CD14-positive monocyte (primary cell): ENCODE results near the gene GUCY1A1. TPM values are rescaled to one million over a fixed set of nuclear protein-coding genes. Genes with fewer than 3 reads are reported as not detected.

Experiments used
- DNase-seq, 3 donors: peaks; one replicate each; pipeline ENCODE4 v3.0.0-alpha.2; 2011 to 2022
- H2AFZ ChIP-seq: 2 replicates; pipeline ENCODE4 v1.6.0; 2012; ENCODE audit warnings: mild to moderate bottlenecking, low read depth, low read length, inconsistent platforms; ENCODE audit not compliant: insufficient read depth, poor library complexity, severe bottlenecking
- H3K27ac ChIP-seq, 2 donors: 1 replicate in 1 of 2; 2 replicates in 1 of 2; pipeline ENCODE4 v1.5.1; 2012 to 2013; ENCODE audit warnings: low read length in 2 of 2, control low read depth in 1 of 2, inconsistent platforms in 1 of 2, low read depth in 1 of 2, mild to moderate bottlenecking in 1 of 2
- H3K27me3 ChIP-seq, 2 donors: one replicate each; pipeline versions ENCODE4 v1.6.0 to v1.6.1; 2011 to 2013; ENCODE audit warnings: low read length in 2 of 2; ENCODE audit not compliant: control insufficient read depth in 2 of 2, insufficient read depth in 2 of 2
- H3K36me3 ChIP-seq, 2 donors: replicated peaks in 1 of 2; 1 replicate in 1 of 2; 2 replicates in 1 of 2; pipeline versions ENCODE4 v1.5.1 to v1.6.1; 2012 to 2013; ENCODE audit warnings: low read length in 2 of 2, control low read depth in 1 of 2, inconsistent platforms in 1 of 2, mild to moderate bottlenecking in 1 of 2; ENCODE audit not compliant: insufficient read depth in 2 of 2, control insufficient read depth in 1 of 2
- H3K4me1 ChIP-seq, 2 donors: 1 replicate in 1 of 2; 2 replicates in 1 of 2; pipeline versions ENCODE4 v1.5.1 to v1.6.1; 2012 to 2013; ENCODE audit warnings: low read length in 2 of 2, control low read depth in 1 of 2, inconsistent platforms in 1 of 2, mild to moderate bottlenecking in 1 of 2, moderate library complexity in 1 of 2; ENCODE audit not compliant: insufficient read depth in 2 of 2, control insufficient read depth in 1 of 2
- H3K4me2 ChIP-seq: replicated peaks from 2 replicates; pipeline ENCODE3; 2012; ENCODE audit warnings: low read length, moderate library complexity, mild to moderate bottlenecking; ENCODE audit not compliant: poor library complexity, severe bottlenecking; ENCODE audit errors: extremely low read depth
- H3K4me3 ChIP-seq, 3 experiments: fragments of 200-600 bp in 1 of 3; sonication (generic) in 1 of 3; replicated peaks in 1 of 3; 1 replicate in 2 of 3; 2 replicates in 1 of 3; pipeline ENCODE4 v1.5.1; 2011 to 2013; ENCODE audit warnings: low read length in 3 of 3, mild to moderate bottlenecking in 3 of 3, control low read depth in 2 of 3, low read depth in 2 of 3, inconsistent platforms in 1 of 3, moderate library complexity in 1 of 3
- H3K79me2 ChIP-seq: 2 replicates; pipeline ENCODE4 v1.6.0; 2012; ENCODE audit warnings: mild to moderate bottlenecking, control low read depth, inconsistent platforms, low read length, moderate library complexity; ENCODE audit not compliant: insufficient read depth
- H3K9ac ChIP-seq: 2 replicates; pipeline ENCODE4 v1.6.0; 2017; ENCODE audit warnings: low read length, mild to moderate bottlenecking; ENCODE audit not compliant: insufficient read depth, poor library complexity, severe bottlenecking
- H3K9me3 ChIP-seq, 2 donors: replicated peaks in 1 of 2; 1 replicate in 1 of 2; 2 replicates in 1 of 2; pipeline versions ENCODE4 v1.5.1 to v1.6.1; 2012 to 2013; ENCODE audit warnings: low read length in 2 of 2, control low read depth in 1 of 2; ENCODE audit not compliant: control insufficient read depth in 1 of 2, insufficient read depth in 1 of 2
- H4K20me1 ChIP-seq: 2 replicates; pipeline ENCODE4 v1.6.0; 2012; ENCODE audit warnings: mild to moderate bottlenecking, low read length, control low read depth, moderate library complexity; ENCODE audit not compliant: insufficient read depth
- H3K27ac Mint-ChIP-seq, 7 donors: one replicate each; pipeline ENCODE4 v1.8.0; 2020; ENCODE audit warnings: mild to moderate bottlenecking in 7 of 7, mixed read lengths in 7 of 7, moderate library complexity in 6 of 7, inconsistent platforms in 2 of 7
- H3K27me3 Mint-ChIP-seq, 3 donors: one replicate each; pipeline ENCODE4 v1.8.0; 2021 to 2022; ENCODE audit warnings: low read depth in 3 of 3, mild to moderate bottlenecking in 3 of 3, mixed read lengths in 3 of 3, moderate library complexity in 3 of 3, inconsistent platforms in 1 of 3
- H3K36me3 Mint-ChIP-seq, 2 donors: one replicate each; pipeline ENCODE4 v1.8.0; 2020; ENCODE audit warnings: mixed read lengths in 2 of 2, inconsistent platforms in 1 of 2, mild to moderate bottlenecking in 1 of 2
- H3K4me1 Mint-ChIP-seq: one replicate; pipeline ENCODE4 v1.8.0; 2020; ENCODE audit warnings: mild to moderate bottlenecking, mixed read lengths
- H3K4me3 Mint-ChIP-seq, 2 donors: one replicate each; pipeline ENCODE4 v1.8.0; 2020; ENCODE audit warnings: mild to moderate bottlenecking in 2 of 2, mixed read lengths in 2 of 2, moderate library complexity in 1 of 2
- H3K9me3 Mint-ChIP-seq, 7 donors: one replicate each; pipeline ENCODE4 v1.8.0; 2020 to 2022; ENCODE audit warnings: mixed read lengths in 7 of 7, mild to moderate bottlenecking in 6 of 7, moderate library complexity in 6 of 7, inconsistent platforms in 2 of 7
- CTCF ChIP-seq: fragments of 200-600 bp; IDR thresholded peaks from one replicate; pipeline ENCODE4 v1.8.0; 2022; ENCODE audit warnings: antibody characterized with exemption, mild to moderate bottlenecking
- WGBS: methylation state at CpG from one replicate; pipeline ENCODE4 v1.1.5; 2013; ENCODE audit warnings: missing lambda C conversion rate; ENCODE audit not compliant: insufficient coverage; 5-methylcytosine and 5-hydroxymethylcytosine counted together
- intact Hi-C, 2 donors: fragments of 100-400 bp; cut with micrococcal nuclease; formaldehyde crosslinking; loops; one replicate each; pipeline versions ENCODE4 v1.15.0 to v1.15.1; 2023
- polyA plus RNA-seq, 3 donors: library from polyadenylated mRNA; depleted of rRNA in 1 of 3; unstranded in 2 of 3; stranded (reverse) in 1 of 3; fragments of 300-500 nt in 2 of 3; fragments of >200 nt in 1 of 3; fragmentation: Illumina TruSeq in 2 of 3; gene quantifications; 1 replicate in 2 of 3; 2 replicates in 1 of 3; pipeline ENCODE4 v1.2.3, GENCODE V29; 2012 to 2021

The GUCY1A1 gene
- polyA plus RNA-seq, 3 donors: 0.88 to 1.2 (median 0.95) TPM

DNA sequence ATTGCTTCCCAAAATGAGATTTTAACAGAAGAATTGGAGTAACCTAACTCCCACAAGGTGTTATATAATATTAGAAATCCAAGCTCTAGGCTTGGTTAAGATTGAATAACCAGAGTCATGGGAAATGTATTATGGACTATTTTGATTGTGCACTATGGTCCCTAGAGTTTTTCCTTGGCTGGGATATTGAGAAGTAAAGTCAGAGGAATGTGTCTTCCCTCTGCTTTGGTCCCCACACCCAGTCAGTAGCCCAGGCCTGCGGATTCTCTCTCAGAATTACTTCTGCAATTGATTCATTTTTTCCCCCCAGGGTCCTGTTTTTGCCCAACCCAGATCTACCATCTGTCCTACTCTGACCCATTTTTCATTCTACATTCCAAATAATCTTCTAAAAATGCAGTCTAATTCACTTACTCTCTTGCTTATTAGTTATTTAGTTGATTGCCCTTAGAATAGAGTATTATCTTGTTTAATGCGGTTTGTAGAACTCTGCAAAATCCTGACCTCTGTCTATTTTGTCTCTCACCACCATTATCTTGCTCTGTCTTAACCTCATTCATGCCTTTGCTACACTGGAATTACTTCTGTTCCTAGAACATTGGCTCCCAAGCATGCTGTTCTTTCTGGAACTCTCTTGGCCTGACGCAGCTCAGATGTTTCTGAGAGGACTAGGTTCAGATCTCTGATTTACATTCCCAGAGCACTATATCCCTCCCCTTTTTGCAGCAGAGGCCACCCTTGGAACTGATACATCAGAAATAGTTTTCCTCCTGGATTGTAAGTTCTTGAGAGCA is 23.6 kb downstream of the GUCY1A1 start:
- 92% methylated on average over 2 of the region's 3 CpGs for WGBS
- Mint-ChIP-seq H3K4me1 (peaks cover 6% of the 10 kb centered on the region), H3K36me3 (no peaks in the 10 kb centered on the region), H3K27me3 (peaks cover 0 to 2% (median 0%) of the 10 kb centered on the region in 3 donors), H3K4me3 (no peak overlapping the region), H3K27ac (no peak overlapping the region), H3K9me3 (peaks cover 0 to 1% (median 0%) of the 10 kb centered on the region in 7 donors)
- Histone ChIP-seq H3K27ac (no peak overlapping the region), H3K9ac (no peak overlapping the region), H4K20me1 (no peaks in the 10 kb centered on the region), H3K4me3 (no peak overlapping the region), H3K4me2 (no peak overlapping the region), H3K4me1 (peaks cover 3 to 7% of the 10 kb centered on the region in 2 donors), H3K79me2 (no peaks in the 10 kb centered on the region), H3K36me3 (no peaks in the 10 kb centered on the region), H3K27me3 (no peaks in the 10 kb centered on the region), H2AFZ (no peak overlapping the region), H3K9me3 (no peaks in the 10 kb centered on the region)
- no peak for DNase-seq
- intact Hi-C loops: no loop called here
- TF ChIP-seq CTCF: no peak

- whole genome bisulfite sequencing: no CpG with 5 or more reads among the region's 1 CpG
Observed at GRCh38 chr4:155692361-155692760, 25.7 kb downstream of the GUCY1A1 start.

More at GRCh38 chr4:155692361-155692760, 25.7 kb downstream of the GUCY1A1 start:
- Histone ChIP-seq H3K4me3 (no peak overlapping the region), H3K4me1 (peaks cover 5 to 10% of the 10 kb centered on the region in 2 donors), H2AFZ (no peak overlapping the region), H3K79me2 (no peaks in the 10 kb centered on the region), H3K9ac (no peak overlapping the region), H3K4me2 (no peak overlapping the region), H3K27me3 (no peaks in the 10 kb centered on the region), H3K27ac (no peak overlapping the region), H4K20me1 (no peaks in the 10 kb centered on the region), H3K36me3 (no peaks in the 10 kb centered on the region), H3K9me3 (no peaks in the 10 kb centered on the region)
- no peak overlapping the region for H3K4me3 Mint-ChIP-seq
- no peak for DNase-seq
- peaks cover 8% of the 10 kb centered on the region for H3K4me1 Mint-ChIP-seq
- H3K9me3 Mint-ChIP-seq: peaks cover 0 to 1% (median 0%) of the 10 kb centered on the region in 7 donors
- H3K27me3 Mint-ChIP-seq: no peaks in the 10 kb centered on the region
- intact Hi-C loops: no loop called here
- no peaks in the 10 kb centered on the region for H3K36me3 Mint-ChIP-seq
- TF ChIP-seq CTCF: no peak
- no peak overlapping the region for H3K27ac Mint-ChIP-seq
